ENCODE measurements around the gene ACOX1.

ACOX1 gene

DNA sequence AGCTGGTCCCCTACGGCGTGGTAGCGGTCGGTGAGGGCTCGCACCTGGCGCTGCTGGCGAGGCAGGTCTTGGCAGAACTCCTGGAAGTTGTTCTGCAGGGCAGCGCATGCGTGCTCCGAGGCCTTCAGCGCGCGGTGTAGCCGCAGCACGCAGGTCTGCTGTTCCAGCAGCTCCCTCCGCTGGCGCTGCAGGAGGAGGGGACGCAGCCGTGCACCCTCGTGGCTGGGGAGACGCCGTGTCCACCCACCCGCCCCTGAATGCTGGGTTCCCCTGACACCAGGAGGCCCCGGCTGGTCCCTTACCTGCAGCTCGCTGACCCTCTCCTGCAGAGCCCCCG lies 35.9 kb upstream of the ACOX1 start:
- TF ChIP-seq, protein P1, sequence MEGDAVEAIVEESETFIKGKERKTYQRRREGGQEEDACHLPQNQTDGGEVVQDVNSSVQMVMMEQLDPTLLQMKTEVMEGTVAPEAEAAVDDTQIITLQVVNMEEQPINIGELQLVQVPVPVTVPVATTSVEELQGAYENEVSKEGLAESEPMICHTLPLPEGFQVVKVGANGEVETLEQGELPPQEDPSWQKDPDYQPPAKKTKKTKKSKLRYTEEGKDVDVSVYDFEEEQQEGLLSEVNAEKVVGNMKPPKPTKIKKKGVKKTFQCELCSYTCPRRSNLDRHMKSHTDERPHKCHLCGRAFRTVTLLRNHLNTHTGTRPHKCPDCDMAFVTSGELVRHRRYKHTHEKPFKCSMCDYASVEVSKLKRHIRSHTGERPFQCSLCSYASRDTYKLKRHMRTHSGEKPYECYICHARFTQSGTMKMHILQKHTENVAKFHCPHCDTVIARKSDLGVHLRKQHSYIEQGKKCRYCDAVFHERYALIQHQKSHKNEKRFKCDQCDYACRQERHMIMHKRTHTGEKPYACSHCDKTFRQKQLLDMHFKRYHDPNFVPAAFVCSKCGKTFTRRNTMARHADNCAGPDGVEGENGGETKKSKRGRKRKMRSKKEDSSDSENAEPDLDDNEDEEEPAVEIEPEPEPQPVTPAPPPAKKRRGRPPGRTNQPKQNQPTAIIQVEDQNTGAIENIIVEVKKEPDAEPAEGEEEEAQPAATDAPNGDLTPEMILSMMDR (IDR thresholded peaks at IDR 0.05; ENCODE audit: low read depth, low read length): no peak
- DNase-seq (ENCODE audit: extremely low read depth, low read depth): no peak

DNA sequence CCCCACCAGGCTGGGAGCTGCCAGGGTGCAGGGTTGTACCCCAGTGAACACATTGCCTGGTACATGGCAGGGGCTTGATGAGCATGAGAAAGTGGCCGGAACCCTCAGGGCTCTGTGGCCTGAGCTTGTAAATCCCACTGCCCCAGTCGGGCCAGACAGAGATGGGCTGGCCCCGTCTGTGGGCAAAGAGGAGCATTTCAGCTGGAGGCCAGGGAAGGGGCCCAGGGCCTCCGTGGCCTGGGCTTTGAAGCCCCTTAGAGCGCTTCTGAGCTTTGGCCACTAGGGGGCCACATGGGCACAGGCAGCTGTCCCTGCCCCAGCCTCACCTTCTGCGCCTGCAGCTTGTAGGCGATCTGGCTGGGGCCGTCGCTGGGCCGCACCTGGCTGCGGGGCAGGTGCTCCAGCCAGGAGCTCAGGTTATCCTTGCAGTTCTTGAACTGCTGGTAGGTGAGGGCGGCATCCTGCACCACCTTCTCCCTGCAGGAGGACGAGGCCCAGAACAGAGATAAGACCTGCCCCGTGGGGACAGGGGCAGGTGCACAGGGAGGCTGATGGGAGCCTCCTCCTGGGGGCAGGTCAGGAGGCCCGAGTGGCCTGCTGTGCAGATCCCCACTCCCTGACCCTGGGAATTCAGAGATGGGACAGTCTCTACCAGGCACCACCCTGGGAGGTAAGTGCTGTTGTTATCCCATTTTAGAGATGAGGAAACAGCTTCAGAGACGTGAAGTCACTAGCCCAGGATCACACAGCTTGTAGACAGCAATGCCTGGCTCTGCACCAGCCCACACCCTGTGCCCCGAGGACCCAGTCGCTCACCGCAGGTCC lies 35.3 kb upstream of the ACOX1 start:
- peak; percentile 19 for DNase-seq (ENCODE audit: extremely low read depth, low read depth)
- TF ChIP-seq, protein P1 (IDR thresholded peaks at IDR 0.05; ENCODE audit: low read depth, low read length): peak; percentile 94

DNA sequence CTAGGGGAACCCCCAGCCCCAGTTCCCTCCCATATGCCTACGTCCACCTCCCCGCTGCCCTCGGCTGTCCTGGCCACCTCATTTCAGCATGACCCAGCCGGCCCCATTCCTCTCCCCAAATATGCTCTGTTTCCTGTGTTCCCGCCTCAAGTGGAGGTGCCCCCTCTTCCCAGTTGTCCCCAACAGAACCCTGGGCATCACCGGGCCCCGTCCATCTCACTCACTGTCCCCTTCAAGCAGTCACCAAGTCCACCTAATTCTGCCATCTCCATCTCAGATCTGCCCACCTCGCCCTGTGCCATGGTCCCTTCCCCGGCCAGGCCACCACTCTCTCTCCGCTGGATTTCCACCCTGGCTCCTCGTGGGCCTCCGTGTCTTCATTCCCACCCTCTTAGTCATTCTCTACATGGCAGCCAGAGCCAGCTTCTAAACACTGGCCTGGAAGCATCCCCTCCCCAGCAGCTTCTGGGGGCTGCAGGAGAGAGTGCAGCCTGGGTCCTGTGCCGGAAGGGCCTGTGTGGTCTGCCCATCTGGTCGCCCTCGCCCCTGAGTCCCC lies 34.5 kb upstream of the ACOX1 start:
- no peak for DNase-seq (ENCODE audit: extremely low read depth, low read depth)
- TF ChIP-seq, protein P1 (IDR thresholded peaks at IDR 0.05; ENCODE audit: low read depth, low read length): no peak

DNA sequence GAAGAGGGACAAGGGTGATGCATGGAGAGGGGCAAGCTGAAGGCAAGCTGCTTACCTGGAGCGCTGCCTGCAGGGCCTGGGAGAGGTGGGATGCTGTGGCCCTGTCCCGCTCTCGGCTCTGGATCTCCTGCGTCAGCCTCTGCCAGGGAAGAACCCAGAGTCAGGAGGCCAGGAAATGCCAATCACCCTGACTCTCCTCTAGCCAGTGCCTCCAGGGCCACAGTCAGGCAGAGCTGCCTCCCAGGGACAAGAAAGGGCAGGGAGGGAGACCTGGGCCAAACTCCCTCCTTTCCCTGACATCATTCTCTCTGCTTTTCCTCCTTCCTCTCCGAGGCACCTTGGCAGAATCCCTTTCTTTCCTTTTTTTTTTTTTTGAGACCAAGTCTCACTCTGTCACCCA lies 33.0 kb upstream of the ACOX1 start:
- TF ChIP-seq, protein P1 (IDR thresholded peaks at IDR 0.05; ENCODE audit: low read depth, low read length): no peak
- no peak for DNase-seq (ENCODE audit: extremely low read depth, low read depth)

DNA sequence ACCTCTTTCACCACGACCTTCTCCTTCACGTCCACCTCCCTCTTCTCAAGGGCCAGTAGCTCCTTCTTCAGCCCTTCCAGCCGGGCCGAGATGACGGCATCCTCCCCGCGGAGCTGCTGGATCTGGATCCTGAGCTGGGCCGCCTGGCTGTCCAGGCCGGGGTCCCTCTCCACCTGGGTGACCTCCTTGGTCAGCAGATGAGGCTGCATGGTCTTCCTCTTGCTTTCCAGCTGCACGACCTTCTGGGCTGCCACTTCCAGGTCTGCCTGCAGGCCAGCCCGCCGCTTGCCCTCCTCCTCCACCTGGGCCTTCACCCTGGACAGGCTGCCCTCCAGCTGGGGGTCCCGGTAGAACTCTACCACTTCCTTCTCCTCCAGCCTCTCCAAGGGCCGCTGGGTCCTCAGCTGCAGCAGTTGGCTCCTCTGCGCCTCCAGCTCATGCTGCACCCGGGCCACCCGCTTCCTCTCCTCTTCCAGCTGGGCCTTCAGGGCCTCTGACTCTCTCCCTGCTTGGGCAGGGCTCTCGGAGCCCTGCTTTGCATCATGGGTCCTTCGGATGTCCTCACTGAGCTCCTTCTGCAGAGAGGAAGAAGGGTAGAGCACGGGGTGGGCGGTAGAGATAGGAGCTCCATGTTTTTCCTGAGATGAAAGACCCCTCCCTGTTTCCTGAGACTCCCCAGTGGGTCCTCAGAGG lies 31.1 kb upstream of the ACOX1 start:
- DNase-seq (ENCODE audit: extremely low read depth, low read depth): no peak
- TF ChIP-seq, protein P1 (IDR thresholded peaks at IDR 0.05; ENCODE audit: low read depth, low read length): no peak

DNA sequence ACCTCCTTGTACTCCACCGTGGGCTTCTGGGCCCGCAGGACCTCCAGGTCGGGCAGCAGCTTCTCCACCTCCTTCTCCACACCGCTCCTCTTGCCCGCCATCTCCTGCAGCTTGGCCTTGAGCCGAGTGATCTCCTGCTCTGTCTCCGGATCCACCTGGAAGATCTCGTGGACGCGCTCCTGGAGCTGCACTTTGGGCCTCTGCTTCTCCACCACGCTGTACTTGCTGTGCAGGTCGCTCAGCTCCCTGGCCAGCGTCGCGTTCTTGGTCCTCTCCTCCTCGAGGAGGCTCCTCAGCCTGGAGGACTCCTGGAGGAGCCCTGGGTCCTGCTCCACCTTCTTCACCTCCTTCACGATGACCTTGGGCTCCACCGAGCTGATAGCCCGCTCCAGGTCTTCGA lies 30.5 kb upstream of the ACOX1 start:
- DNase-seq (ENCODE audit: extremely low read depth, low read depth): no peak
- TF ChIP-seq, protein P1 (IDR thresholded peaks at IDR 0.05; ENCODE audit: low read depth, low read length): no peak
